Activated CD4-positive, alpha-beta T cell treated with anti-CD3 and anti-CD28 coated beads for 1 hour (primary cell): Measurements from ENCODE around the gene DTYMK.
"Not testable (repeated sequence)": the region's sequence is repeated elsewhere in the genome, so short reads cannot be mapped to it uniquely, and the experiment has no call there.

Experiments used
- DNase-seq: peaks from one replicate; pipeline ENCODE4 v3.0.0-alpha.2; 2020

Gene DTYMK

GRCh38 chr2:241671457-241672240 lies 15.0 kb downstream of the DTYMK start:
- no peak for DNase-seq

- no peak for DNase-seq
These were observed 16.1 kb downstream of the DTYMK start for GRCh38 chr2:241670333-241671110.

GRCh38 chr2:241668839-241669238 lies 17.8 kb downstream of the DTYMK start:
- DNase-seq: no peak

GRCh38 chr2:241668354-241668753 lies 18.3 kb downstream of the DTYMK start:
- no peak for DNase-seq

- no peak for DNase-seq
These were observed 19.8 kb downstream of the DTYMK start for GRCh38 chr2:241666627-241667400.

GRCh38 chr2:241665731-241666440 lies 20.7 kb downstream of the DTYMK start:
- no peak for DNase-seq

GRCh38 chr2:241662731-241663130 lies 23.9 kb downstream of the DTYMK start:
- not testable (repeated sequence) for DNase-seq

- no peak for DNase-seq
These were observed 25.9 kb downstream of the DTYMK start for GRCh38 chr2:241660593-241661213.

- DNase-seq: no peak
These were observed 27.4 kb downstream of the DTYMK start for GRCh38 chr2:241659150-241659739.

GRCh38 chr2:241658296-241658695 lies 28.3 kb downstream of the DTYMK start:
- DNase-seq: no peak

- DNase-seq: no peak
These were observed 28.8 kb downstream of the DTYMK start for GRCh38 chr2:241657786-241658254.

- no peak for DNase-seq
These were observed 30.3 kb downstream of the DTYMK start for GRCh38 chr2:241656190-241656741.

GRCh38 chr2:241655516-241656189 lies 31.0 kb downstream of the DTYMK start:
- DNase-seq: no peak

GRCh38 chr2:241654551-241654950 lies 32.1 kb downstream of the DTYMK start:
- no peak for DNase-seq

GRCh38 chr2:241653210-241653750 lies 33.3 kb downstream of the DTYMK start:
- no peak for DNase-seq

- no peak for DNase-seq
These were observed 33.9 kb downstream of the DTYMK start for GRCh38 chr2:241652722-241653121.

- DNase-seq: no peak
These were observed 34.5 kb downstream of the DTYMK start for GRCh38 chr2:241652142-241652541.

- DNase-seq: no peak
These were observed 36.7 kb downstream of the DTYMK start for GRCh38 chr2:241649927-241650326.

- DNase-seq: no peak
These were observed 37.2 kb downstream of the DTYMK start for GRCh38 chr2:241649404-241649803.

- no peak for DNase-seq
These were observed 38.2 kb downstream of the DTYMK start for GRCh38 chr2:241648453-241648852.
